ES-I3 (cell line): ENCODE data around the gene BTD.
A peak's percentile ranks its signal among the peaks of the same experiment; 100 is the strongest.
"Not testable (repeated sequence)": the region's sequence is repeated elsewhere in the genome, so short reads cannot be mapped to it uniquely, and the experiment has no call there.

ENCODE experiments used
- H3K36me3 ChIP-seq: 2 replicates; pipeline ENCODE4 v1.6.1; 2013; ENCODE audit warnings: mild to moderate bottlenecking, low read length, control low read depth, moderate library complexity; ENCODE audit not compliant: insufficient read depth
- H3K4me1 ChIP-seq: 2 replicates; pipeline ENCODE4 v1.6.1; 2013; ENCODE audit warnings: mild to moderate bottlenecking, control low read depth, low read length; ENCODE audit not compliant: insufficient read depth
- H3K9ac ChIP-seq: 2 replicates; pipeline ENCODE4 v1.6.1; 2013; ENCODE audit warnings: low read depth, mild to moderate bottlenecking, low read length, moderate library complexity
- H3K9me3 ChIP-seq: 2 replicates; pipeline ENCODE4 v1.6.1; 2013; ENCODE audit warnings: mild to moderate bottlenecking, low read length, moderate library complexity; ENCODE audit not compliant: control insufficient read depth, insufficient read depth

The BTD gene

DNA sequence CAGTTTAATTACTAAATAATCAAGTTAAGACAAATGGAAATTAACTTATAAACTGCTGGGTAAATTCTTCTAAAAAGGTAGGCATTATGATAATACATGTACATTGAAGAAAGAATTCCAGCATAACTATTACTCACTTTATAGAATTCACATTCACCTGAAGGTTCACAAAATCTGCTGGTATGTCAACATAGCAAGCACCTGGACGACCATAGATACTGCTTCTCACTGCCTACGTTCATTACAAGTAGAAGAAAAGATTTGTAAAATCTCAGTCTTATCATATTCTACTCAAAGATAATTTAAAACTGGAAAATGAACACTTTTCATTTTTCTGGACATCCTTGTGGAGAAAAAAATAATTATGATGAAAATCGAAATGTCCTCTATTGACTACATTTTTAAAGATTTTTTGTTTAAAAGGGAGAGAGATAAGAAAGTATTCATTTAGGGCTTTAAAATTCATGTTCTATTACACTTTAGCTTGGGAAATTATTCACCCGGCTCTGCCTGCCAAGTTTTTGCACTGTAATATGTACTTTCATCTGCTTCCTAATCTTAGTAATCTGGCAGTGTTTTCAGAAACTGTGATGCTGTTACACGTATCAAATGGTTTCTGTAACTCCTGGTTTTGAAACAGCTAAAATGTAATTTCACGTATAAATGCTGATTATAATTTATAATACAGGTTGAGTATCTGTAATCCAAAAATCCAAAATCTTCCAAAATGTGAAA, 16.3 kb upstream of the BTD start:
- no peaks in the 10 kb centered on the region for H3K4me1 ChIP-seq
- no peaks in the 10 kb centered on the region for H3K9me3 ChIP-seq
- H3K36me3 ChIP-seq, result no peaks in the 10 kb centered on the region; the same call in none of the 2 replicates
- H3K9ac ChIP-seq, result no peak overlapping the region

DNA sequence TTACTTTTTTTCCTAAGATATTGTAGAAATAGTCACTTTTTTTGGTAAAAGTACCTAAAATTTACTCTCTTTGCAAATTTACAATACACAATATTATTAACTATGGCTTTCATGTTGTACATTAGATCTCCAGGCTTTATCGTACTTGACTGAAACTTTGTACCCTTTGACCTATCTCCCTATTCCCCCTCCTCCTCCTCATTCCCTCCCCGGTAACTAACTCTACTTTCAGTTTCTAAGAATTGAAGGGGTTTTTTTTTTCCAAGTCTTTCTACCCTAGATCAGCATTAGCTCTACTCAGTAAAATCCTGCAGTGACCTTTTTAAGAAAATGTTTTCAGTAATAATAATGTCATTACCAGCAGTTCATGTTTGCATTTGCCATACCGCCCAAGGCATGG, 10.3 kb upstream of the BTD start:
- Histone ChIP-seq H3K9me3 (no peaks in the 10 kb centered on the region), H3K9ac (no peak overlapping the region), H3K4me1 (no peaks in the 10 kb centered on the region), H3K36me3 (no peaks in the 10 kb centered on the region; the same call in 1 of the 2 replicates)

DNA sequence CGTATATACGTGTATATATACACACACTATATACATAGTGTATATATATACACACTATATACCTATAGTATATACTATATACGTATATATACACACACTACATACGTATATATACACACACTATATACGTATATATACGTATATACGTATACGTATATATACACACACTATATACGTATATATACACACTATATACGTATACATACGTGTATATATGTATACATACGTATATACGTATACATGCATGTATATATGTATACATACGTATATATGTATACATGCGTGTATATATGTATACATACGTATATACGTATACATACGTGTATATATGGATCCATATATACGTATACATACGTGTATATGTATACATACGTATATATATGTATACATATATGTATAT, 9.6 kb upstream of the BTD start:
- no peaks in the 10 kb centered on the region for H3K9me3 ChIP-seq
- no peak overlapping the region for H3K9ac ChIP-seq
- no peaks in the 10 kb centered on the region; the same call in 1 of the 2 replicates for H3K36me3 ChIP-seq
- no peaks in the 10 kb centered on the region for H3K4me1 ChIP-seq

DNA sequence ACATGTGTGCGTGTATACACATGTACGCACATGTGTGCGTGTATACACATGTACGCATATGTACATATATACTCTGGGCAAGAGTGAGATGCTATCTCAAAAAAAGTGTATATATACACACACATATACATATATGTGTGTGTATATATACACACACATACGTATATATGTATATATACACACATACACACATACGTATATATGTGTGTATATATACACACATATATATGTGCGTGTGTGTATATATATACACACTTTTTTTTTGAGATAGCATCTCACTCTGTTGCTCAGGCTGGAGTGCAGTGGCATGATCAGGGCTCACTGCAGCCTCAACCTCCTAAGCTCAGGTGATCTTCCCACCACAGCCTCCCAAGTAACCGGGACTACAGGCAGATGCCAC, 8.6 kb upstream of the BTD start:
- Histone ChIP-seq H3K4me1 (no peaks in the 10 kb centered on the region), H3K36me3 (no peaks in the 10 kb centered on the region; the same call in 1 of the 2 replicates), H3K9me3 (no peaks in the 10 kb centered on the region), H3K9ac (no peak overlapping the region)

DNA sequence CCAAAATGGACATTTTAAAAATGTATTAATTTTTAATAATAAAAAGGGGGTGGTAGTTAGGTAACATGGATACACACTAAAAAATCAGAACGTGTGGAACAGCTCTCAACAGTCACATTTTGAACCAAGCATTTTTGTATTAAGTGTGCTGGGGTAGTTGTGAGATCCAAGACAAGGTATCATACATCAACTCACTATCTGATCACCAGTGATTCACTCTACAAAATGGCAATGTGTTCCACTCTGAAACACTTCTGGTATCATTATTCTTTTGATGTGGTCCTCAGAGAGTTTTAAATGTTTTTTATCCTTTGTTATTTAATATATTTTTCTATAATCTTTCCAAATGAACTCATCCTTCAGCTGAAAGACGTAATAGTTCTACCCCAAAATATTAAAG, 5.6 kb upstream of the BTD start:
- no peaks in the 10 kb centered on the region for H3K9me3 ChIP-seq
- H3K4me1 ChIP-seq, result no peaks in the 10 kb centered on the region
- peaks cover 4% of the 10 kb centered on the region; the same call in 1 of the 2 replicates for H3K36me3 ChIP-seq
- no peak overlapping the region for H3K9ac ChIP-seq

DNA sequence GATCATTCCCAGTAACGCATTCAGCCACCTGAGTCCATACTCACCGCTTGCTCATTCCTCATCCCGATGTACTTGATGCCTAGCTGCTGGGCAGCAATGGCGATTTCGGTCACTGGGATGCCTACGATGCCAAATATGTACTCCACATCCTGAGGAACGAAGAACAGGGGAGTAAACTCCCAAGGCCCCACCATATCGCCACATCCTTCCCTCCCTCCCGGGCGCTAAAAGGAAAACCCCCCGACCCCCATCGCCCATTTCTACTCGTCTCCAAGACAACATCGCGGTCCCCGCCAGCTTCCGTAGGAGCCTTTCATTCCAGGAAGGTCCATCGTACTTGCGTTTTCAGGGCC, 523 bp upstream of the BTD start:
- peak overlapping the region; percentile 80 for H3K9ac ChIP-seq
- H3K9me3 ChIP-seq, result no peaks in the 10 kb centered on the region
- peaks cover 4% of the 10 kb centered on the region; the same call in 1 of the 2 replicates for H3K36me3 ChIP-seq
- H3K4me1 ChIP-seq, result no peaks in the 10 kb centered on the region

DNA sequence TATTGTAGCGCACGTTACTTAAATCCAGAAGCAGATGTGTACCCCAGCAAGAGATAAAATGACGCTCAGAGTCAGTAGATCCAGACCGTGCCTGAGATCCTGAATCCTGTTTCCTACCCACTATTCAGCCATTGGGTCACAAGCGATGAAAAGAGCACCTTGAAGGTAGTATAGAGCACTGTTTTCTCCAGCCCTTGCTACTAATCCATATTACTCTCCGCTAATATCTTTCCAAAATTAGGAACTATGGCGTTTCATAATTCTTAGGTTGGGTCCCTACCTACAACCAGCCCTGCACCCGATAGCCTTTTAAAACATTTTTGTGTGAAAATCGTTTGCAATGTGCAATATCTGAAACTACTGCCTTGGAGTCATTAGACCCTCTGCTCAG, 596 bp downstream of the BTD start:
- peak overlapping the region; percentile 80 for H3K9ac ChIP-seq
- H3K36me3 ChIP-seq, result peaks cover 4% of the 10 kb centered on the region; the same call in 1 of the 2 replicates
- no peaks in the 10 kb centered on the region for H3K9me3 ChIP-seq
- peaks cover 5% of the 10 kb centered on the region; the same call in 1 of the 2 replicates for H3K4me1 ChIP-seq

DNA sequence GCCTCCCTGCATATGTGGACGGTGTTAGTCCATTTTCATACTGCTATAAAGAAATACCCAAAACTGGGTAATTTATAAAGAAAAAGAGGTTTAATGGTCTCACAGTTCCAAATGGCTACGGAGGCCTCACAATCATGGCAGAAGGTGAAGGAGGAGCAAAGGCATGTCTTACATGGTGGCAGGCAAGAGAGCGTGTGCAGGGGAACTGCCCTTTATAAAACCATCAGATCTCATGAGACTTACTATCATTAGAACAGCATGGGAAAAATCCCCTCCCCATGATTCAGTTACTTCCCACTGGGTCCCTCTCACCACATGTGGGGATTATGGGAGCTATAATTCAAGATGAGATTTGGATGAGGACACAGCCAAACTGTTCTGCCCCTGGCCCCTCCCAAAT, 1.3 kb downstream of the BTD start:
- not testable (repeated sequence) for H3K4me1 ChIP-seq, H3K9me3 ChIP-seq, H3K36me3 ChIP-seq
- peak overlapping the region; percentile 80; the same call in 1 of the 2 replicates for H3K9ac ChIP-seq

DNA sequence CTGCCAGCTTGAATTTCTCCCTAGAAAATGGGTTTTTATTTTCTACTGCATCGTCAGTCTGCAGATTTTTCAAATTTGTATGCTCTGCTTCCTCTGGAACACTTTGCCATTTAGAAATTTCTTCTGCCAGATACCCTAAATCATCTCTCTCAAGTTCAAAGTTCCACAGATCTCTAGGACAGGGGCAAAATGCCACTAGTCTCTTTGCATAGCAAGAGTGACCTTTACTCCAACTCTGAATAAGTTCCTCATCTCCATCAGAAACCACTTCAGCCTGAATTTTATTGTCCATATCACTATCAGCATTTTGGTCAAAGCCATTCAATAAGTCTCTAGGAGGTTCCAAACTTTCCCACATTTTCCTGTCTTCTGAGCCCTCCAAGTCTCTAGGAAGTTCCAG, 3.0 kb downstream of the BTD start:
- not testable (repeated sequence) for H3K36me3 ChIP-seq, H3K9ac ChIP-seq, H3K9me3 ChIP-seq, H3K4me1 ChIP-seq

DNA sequence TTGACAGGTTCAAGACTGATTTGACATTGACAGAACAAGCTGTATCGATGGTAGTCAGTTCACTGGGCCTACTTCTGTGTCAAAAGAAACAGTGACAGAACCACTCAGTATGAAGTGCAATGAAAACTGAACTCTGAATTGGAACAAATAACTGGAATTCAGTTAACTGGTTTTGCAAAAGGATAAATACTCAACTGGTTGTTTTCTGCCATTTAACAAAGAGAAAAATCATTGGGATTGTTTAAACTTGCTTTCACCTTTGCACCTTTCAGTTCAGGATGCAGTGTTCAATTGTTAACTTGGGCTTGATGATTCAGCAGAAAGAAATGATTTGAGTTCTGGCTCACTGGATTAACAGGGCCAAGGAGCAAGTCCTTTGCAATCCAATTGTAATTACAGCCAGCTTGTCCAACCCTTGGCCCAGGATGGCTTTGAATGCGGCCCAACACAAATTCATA, 4.9 kb downstream of the BTD start:
- Histone ChIP-seq H3K4me1 (peaks cover 5% of the 10 kb centered on the region; the same call in 1 of the 2 replicates), H3K9ac (no peak overlapping the region), H3K36me3 (no peaks in the 10 kb centered on the region), H3K9me3 (no peaks in the 10 kb centered on the region)

DNA sequence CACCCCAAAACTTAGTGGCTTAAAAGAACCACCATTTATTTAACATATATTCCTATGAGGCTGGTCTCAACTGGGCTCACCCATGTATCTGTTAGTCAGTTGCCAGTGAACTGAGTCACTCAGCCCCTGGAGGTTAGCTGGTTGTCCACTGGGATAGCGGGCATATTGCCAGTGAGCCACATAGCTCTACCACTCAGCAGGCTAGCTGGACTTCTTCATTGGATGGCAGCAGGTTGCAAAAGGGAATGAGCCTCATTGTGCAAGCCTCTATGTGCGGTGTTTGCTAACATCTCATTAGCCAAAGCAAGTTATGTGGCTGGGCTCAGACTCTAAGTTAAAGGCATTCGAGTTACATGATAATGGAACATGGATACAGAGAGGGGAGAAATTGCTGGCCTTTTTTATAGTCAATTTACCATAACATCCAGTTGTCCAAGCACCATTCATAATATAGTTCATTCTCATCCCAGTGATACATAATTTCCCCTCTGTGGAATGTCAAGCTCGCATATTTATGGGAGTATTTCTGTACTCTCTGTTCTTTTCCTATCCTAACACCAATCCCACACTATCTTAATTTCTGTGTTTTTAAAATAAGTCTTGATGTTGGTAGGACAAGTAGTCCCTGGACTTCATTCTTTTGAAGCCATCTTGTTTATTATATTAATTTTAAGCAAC, 8.7 kb downstream of the BTD start:
- peaks cover 5% of the 10 kb centered on the region; the same call in 1 of the 2 replicates for H3K4me1 ChIP-seq
- H3K36me3 ChIP-seq, result no peaks in the 10 kb centered on the region
- no peaks in the 10 kb centered on the region for H3K9me3 ChIP-seq
- no peak overlapping the region for H3K9ac ChIP-seq

DNA sequence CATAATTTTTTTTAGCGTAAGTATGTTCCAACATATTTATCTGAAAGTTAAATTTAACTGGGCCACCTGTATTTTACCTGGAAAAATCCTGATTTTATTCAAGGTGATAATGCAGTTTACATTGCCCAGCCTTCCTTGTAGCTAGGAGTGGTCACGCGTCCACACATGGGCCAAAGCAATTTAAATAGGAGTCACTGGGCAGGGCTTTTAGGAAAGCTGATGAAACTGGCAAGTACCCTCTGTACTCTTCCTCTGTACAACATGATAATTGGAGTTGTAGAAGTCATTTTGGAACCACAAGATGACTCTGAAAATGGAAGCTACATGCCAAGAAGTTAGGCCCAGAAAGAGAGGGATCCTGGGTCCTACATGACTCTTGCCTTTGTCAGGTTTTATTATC, 9.5 kb downstream of the BTD start:
- Histone ChIP-seq H3K9me3 (no peaks in the 10 kb centered on the region), H3K36me3 (no peaks in the 10 kb centered on the region), H3K9ac (no peak overlapping the region), H3K4me1 (peaks cover 5% of the 10 kb centered on the region; the same call in 1 of the 2 replicates)

DNA sequence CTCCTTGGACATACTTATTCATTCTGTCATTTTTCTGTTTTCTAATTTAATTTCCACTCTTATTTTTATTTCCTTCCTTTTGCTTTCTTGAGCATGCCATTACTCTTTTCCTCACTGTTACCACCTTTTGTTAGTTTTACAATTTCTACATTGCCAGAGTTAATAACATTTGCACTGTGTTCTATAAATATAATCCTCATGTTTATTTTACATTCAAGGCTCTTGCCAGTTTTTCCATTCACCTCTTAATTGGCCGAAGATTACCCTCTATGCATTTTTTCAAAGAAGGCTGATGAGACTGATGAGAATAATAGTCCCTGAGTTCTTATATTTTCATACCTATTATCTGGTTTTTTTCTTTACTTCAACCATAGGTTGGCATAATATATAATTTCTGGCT, 10.5 kb downstream of the BTD start:
- Histone ChIP-seq H3K9me3 (no peaks in the 10 kb centered on the region), H3K9ac (no peak overlapping the region)

DNA sequence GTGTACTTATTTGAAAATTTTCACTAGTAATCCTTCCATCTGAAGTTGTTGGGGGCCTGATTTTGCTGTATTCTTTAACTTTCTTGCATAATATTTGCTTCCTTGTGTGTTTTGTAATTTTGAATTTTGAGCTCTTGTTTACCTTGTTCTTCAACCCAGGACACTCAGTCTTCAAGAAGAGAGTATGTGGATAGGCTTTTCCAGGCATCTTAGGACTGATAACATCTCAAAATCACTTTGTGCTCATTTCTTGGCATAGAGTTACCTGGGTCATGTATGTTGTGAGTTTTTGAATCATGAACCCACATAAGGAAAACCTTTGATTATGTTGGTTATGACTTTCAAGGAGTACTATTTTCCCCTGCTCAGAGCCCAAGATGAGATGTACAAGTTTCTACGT, 13.4 kb downstream of the BTD start:
- H3K4me1 ChIP-seq, result no peaks in the 10 kb centered on the region
- H3K9ac ChIP-seq, result no peak overlapping the region
- H3K9me3 ChIP-seq, result no peaks in the 10 kb centered on the region; the same call in 1 of the 2 replicates
- H3K36me3 ChIP-seq, result no peaks in the 10 kb centered on the region

More for the DNA sequence above, 10.5 kb downstream of the BTD start:
- Histone ChIP-seq H3K4me1 (no peaks in the 10 kb centered on the region; the same call in 1 of the 2 replicates), H3K36me3 (no peaks in the 10 kb centered on the region)

DNA sequence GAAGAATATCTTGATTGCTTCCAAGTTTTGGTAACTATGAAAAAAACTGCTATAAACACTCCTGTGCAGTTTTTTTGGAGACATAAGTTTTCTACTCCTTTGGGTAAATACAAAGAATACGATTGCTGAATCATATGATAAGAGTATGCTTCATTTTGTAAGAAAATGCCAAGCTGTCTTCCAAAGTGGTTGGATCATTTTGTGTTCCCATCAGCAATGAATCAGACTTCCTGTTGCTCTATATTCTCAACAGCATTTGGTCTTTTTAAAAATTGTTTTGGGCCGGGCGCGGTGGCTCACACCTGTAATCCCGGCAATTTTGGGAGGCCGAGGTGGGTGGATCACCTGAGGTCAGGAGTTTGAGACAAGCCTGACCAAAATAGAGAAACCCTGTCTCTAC, 14.5 kb downstream of the BTD start:
- no peaks in the 10 kb centered on the region for H3K36me3 ChIP-seq
- no peaks in the 10 kb centered on the region for H3K4me1 ChIP-seq

More for the DNA sequence above, 14.5 kb downstream of the BTD start:
- Histone ChIP-seq H3K9me3 (peaks cover 3% of the 10 kb centered on the region; the same call in 1 of the 2 replicates), H3K9ac (no peak overlapping the region)
